Subcutaneous adipose tissue (tissue), 4 donors: ENCODE data around the gene LMCD1. TPM values are rescaled to one million over a fixed set of nuclear protein-coding genes. Genes with fewer than 3 reads are reported as not detected.

Source experiments
- CTCF ChIP-seq: fragments of 450-650 bp; IDR thresholded peaks from one replicate; pipeline ENCODE4 v1.5.1; 2016; ENCODE audit warnings: low read depth, mild to moderate bottlenecking, control low read depth, antibody characterized with exemption, moderate library complexity
- total RNA-seq, 4 donors: library from RNA; depleted of rRNA; stranded (reverse); fragments of >200 nt; gene quantifications; one replicate each; pipeline ENCODE4 v1.1.0, GENCODE V29; 2016

LMCD1 gene
- total RNA-seq, 4 donors from 2014 or later, result 211 to 464 (median 276) TPM

DNA sequence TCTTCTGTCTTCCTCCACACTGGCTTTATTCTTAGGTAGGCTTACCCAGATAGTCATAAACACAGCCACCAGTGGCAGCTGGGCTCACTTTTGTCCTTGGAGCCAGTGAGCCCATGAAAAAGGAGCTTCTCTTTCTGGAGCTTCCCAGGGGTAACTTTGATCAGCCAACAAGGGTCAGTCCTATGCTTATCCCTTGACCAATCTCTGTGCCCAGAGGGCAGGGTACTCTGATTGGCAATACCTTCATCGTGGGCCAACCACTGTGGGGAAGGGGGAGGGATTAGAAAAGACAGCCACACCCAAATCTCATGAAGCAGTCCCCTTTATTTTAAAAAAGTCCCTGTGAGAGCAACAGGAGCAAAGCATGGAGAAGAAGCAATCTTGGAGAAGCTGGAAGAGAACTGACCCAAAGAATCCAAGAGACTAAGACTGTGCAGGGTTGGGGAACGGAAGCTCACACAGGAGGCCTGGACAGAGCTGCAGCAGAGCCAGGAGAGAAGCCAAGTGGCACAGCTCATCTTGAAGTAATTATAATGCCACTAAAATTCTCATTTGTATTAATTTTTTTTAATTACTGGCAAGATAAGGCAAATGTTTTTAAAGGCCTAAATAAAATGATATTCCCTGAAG, 72.5 kb downstream of the LMCD1 start:
- TF ChIP-seq CTCF, result no peak

- no peak for TF ChIP-seq CTCF
Observed at GRCh38 chr3:8574670-8575322, 73.2 kb downstream of the LMCD1 start.

DNA sequence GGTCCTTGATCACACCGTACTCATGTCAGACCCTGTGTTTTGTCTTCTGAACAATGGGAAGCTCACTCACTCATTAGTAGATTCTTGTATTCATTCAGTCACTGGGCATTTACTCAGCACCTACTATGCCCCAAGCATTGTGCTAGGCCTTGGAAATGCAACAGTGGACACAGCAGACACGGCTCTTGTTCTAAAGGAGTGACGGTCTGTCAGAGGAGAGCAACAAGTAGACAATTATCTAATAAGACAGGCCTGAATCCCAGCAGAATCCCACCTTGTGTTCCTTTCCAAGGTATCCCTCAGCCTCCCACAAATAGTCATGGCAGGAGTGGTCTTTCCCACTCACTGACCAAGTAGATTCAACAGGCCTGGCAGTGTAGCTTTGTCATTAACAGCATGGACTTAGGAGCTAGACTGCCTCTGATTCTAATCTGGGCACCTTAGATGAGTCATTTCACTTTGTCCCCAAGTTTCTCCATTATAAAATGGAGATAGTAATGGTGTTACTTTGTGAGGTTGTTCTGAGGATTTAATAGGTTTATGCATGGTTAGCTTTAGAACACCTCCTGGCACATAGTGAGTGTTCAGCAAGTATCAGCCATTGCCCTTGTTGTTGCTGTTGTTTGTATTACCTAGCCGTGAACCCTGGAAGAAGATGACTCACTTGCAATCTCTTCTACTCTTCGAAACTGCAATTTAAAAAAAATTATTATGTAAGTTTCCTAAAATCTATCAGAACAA, 73.9 kb downstream of the LMCD1 start:
- TF ChIP-seq CTCF, result no peak

GRCh38 chr3:8576436-8576835, 74.8 kb downstream of the LMCD1 start:
- TF ChIP-seq CTCF, result no peak

DNA sequence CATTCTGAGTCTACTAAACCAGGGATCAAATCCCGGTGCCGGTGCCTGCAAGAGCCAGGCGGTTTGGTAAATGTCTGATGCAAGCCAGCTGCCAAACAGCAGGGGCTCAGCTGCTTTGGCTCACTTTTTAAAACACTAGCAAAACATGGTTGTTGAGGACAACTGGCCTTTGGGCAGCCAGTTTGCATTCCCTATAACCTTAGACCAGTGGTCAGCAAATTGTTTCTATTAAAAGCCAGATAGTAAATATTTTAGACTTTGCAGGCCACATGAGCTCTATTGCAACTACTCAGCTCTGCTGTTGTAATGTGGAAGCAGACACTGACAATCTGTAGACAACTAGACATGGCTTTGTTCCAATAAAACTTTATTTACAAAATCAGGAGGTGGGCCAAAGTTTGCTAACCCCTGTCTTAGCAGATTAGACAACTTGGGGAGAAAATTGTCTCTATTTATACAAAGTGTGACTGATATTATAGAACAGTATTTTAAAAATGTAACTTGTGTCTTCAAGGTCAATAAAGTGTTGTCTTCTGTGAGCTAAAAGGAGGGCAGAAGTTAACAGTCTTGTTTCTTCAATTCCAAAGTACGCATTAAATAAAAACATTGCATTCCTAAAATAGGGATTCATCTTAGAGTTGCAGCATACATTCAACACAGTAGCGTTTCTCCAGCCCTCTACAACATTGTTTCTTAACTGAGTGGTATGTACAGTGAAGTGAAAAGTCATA, 75.4 kb downstream of the LMCD1 start:
- no peak for TF ChIP-seq CTCF

DNA sequence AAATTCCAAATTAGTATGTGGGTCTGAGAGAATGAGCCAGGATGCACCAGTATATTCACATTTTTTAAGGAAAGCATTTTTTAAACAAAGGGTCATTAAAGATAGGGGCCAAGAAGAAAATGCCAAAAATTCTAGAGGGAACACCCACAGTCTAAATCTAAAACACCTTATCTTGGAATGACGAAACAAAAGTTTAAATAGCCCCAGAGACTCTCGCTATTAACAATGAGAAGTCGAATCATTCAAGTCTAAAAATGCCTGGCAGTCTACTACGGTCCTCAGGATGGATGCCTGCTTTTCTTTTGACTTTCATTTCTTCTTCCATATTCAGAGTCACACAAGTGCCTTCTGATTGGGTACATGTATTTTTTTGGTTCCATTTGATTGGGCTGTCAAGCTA, 76.7 kb downstream of the LMCD1 start:
- no peak for TF ChIP-seq CTCF

DNA sequence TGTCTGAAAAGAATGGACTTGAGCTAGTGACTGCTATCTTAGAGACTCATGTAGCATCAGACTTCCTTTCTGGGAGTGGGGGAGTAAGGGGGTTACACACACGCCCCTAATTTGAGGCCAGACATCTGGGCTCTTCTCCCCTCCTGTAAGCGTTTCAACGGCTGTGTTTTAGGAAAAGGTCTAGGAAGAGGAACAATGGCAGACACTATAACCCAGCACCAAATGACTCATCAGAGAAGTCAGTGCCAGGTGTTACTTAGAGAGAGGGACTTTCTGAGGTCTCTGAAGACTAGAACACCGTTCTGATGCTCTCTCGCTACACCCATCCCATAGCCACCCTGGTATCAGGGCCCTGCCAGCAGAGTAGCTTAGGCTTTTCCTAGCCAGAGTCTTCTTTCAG, 77.5 kb downstream of the LMCD1 start:
- no peak for TF ChIP-seq CTCF
